ENCODE measurements around the gene RASAL2.
"Not testable (repeated sequence)": the region's sequence is repeated elsewhere in the genome, so short reads cannot be mapped to it uniquely, and the experiment has no call there.

The RASAL2 gene

DNA sequence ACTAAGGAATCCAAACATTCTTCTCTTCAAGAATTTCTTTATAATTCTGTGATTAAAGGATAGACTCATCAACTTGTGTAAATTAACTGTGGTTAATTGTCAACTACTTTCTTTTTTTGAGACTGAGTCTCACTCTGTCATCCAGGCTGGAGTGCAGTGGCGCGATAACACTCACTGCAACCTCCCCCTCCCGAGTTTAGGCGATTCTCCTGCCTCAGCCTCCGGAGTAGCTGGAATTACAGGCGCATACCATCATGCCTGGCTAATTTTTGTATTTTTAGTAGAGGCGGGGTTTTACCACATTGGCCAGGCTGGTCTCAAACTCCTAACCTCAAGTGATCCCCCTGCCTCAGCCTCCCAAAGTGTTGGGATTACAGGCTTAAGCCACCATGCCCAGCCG is 296.4 kb downstream of the RASAL2 start:
- not testable (repeated sequence) for DNase-seq (ENCODE audit: low read depth)

DNA sequence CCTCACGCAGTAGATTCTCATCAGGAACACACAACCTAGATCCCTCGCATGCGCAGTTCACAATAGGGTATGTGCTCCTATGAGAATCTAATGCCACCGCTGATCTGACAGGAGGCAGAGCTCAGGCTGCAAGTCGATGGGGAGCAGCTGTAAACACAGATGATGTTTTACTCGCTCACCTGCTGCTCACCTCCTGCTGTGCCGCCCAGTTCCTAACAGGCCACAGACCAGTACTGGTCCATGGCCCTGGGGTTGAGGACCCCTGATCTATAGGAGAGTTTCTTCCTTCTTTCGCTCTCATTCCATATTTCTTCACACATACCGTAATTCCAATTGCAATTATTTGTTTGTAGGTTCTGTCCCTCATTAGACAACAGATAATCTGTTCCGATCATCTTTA is 299.5 kb downstream of the RASAL2 start:
- no peak for DNase-seq (ENCODE audit: low read depth)

DNA sequence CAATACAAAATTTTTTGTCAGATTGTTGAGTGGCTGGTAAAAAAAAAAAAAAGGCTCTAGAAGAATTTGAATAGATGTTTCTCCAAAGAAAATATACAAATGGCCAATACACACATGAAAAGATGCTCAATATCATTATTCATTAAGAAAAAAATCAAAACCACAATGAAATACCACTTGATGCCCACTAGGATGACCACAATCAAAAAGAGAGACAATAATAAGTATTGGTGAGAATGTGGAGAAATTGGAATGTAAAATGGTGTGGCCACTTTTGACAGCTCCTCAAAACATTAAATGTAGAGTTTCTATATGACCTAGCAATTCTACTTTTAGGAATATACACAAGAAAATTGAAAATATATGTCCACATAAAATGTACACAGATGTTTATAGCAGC is 302.9 kb downstream of the RASAL2 start:
- no peak for DNase-seq (ENCODE audit: low read depth)

DNA sequence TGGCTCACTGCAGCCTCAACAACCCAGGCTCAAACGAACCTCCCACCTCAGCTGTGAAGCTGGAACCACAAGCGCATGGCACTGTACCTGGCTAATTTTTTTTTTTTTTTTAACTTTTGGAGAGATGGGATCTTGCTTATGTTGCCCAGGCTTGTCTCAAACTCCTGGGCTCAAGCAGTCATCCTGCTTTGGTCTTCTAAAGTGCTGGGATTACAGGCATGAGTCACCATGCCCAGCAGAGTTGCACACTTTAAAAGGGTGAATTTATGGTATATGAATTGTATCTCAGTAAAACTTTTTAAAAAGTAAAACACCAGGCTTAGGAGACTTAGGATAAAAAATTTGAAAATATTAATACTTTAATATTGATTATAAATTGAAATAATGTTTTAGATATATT is 303.8 kb downstream of the RASAL2 start:
- peak; percentile 37 for DNase-seq (ENCODE audit: low read depth)

DNA sequence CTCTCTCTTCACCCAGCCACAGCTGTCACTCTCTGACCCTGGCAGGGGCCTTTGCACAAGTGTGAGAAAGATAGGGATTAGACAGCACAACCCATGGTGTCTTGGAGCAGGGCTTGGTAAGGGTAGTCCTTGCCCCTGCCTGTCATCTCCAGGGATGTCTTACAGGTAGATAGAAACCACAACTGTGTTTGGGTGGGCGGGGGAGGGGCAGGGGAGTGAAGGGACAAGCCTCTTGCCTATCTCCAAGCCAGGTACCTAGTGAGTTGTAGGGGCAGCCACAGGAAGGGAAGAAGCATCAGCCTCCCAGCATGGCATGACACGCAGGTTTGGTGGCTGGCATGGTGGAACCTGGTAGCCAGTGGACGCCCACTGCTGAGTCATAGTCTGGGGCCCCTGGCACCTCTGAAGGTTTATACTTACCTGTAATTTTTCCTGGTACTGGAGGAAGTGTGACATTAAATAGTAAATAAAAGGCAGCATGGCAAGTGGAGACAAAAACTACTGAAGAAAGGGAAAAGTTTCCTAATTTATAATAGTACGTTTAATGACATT is 305.3 kb downstream of the RASAL2 start:
- DNase-seq (ENCODE audit: low read depth): no peak

DNA sequence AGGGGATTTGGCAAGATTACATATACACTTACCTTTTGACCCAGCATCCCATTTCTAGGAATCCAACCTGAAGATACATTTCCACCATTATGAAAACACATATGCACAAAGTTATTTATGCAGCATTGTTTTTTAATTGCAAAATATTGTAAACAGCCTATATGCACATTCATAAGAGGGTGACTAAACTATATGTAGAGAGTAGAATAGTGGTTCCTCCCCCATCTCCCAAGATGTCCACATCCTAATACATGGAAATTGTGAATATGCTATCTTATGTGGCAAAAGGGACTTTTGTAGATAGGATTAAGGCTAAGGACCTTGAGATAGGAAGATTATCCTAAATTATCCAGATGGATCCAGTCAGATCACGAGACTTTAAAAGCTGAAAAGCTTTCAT is 311.2 kb downstream of the RASAL2 start:
- DNase-seq (ENCODE audit: low read depth): no peak

DNA sequence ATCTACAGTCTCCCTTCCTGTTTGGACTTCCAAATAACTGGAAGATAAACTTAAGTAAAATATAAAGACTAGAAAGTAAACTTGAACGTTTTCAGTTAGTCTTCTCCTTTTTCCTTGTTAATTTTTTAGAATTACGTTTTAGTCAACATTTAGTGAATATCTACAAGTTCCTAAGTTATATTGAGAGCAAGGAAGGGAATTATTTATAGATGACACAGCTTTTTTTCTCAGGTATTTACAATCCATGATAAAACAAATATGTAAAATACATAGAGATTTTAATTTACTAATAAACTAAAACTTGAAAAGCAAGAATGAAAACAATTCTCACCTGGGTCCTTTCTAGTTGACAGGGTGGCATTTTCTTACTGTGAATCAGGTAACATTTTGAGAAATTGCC is 313.3 kb downstream of the RASAL2 start:
- DNase-seq (ENCODE audit: low read depth): no peak

DNA sequence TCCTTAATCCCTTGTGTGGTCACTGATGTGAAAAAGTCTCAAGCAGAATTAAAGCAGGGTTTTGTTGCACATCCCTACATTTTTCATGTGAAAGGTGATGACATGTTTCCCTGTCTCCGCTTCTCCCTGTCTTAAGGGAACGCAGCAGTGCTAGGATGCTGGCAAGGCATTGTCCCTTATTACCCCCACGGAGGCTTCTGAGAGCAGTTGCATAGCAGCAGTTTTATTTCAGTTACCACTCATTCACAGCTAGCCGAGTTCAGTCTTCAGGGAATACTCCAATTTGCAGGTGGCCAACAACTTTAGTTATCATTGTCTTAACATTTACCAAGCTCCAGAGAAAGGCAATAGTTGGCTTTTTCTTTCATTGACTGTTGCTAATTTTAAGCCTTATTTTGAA is 313.8 kb downstream of the RASAL2 start:
- DNase-seq (ENCODE audit: low read depth): no peak

DNA sequence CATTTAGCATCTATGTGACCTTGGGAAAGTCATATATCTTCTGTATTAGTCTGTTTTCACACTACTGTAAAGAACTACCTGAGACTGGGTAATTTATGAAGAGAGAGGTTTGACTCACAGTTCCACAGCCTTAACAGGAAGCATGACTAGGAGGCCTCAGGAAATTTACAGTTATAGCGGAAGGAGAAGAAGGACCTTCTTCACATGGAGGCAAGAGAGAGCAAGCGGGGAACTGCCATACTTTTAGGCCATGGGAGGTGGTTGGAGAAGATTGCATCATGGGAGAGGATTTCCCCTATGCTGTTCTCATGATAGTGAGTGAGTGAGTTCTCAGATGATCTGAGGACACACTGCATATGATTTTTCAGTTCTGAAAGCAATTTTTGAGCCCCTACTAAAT is 315.0 kb downstream of the RASAL2 start:
- peak; percentile 51 for DNase-seq (ENCODE audit: low read depth)

DNA sequence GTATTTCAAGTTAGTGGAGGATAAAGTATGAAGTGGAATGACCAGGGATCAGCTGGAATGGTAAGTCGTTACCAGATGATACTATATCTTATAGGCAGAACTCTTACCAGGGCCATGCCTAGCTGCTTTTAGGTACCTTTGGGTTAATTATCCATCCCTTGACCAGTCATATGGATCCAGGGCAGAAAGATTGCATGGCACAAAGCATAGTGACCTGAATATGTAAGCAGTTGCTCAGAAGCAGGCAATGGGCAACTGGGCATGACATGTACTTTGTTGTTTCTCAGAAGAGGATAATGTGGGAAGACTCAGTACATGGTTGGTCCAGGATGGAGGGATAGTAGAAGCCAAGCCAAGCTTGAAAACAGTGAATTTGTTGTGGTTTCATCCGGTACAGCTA is 315.6 kb downstream of the RASAL2 start:
- DNase-seq (ENCODE audit: low read depth): no peak

DNA sequence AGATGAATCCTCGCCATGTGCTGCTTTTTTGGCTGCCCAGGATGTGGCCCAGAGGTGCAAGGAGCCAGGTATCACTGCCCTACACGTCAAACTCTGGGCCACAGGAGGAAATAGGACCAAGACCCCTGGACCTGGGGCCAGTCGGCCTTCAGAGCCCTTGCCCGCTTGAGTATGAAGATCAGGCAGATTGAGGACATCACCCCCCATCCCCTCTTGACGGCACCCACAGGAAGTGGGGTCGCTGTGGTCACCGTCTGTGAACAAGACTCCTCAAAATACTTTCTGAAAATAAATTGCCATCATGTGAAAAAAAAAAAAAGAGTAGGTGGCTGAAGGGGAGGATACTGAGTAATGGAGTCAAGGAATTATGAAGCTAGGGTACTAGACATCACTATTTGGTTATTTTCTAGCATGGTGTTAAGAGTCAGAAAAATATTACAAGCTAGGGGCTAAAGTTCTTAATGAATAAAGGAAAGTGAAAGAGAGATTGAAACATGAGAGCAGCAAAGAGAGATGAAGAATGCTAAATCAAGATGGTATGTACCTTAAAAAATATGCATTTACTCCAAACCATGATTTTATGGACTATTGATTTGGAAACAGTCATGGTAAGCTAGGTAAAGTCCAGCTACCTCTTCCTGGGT is 318.0 kb downstream of the RASAL2 start:
- no peak for DNase-seq (ENCODE audit: low read depth)

DNA sequence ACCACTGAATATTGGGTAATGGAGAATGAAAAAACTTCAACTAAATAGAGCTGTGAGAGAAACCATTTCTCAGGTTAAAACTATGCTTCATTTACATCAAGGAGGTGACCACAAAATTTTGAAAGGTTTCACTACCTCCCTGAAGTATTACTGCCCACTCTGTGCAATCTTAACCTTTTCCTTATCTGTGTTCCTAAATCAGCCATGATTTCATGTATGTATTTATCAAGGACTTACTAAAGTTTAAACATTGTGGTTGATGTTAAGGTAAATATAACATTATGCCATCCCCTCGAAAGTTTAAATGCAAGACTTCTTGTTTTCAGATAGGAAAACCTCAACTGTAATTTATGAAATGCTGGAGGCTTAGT is 318.5 kb downstream of the RASAL2 start:
- no peak for DNase-seq (ENCODE audit: low read depth)

DNA sequence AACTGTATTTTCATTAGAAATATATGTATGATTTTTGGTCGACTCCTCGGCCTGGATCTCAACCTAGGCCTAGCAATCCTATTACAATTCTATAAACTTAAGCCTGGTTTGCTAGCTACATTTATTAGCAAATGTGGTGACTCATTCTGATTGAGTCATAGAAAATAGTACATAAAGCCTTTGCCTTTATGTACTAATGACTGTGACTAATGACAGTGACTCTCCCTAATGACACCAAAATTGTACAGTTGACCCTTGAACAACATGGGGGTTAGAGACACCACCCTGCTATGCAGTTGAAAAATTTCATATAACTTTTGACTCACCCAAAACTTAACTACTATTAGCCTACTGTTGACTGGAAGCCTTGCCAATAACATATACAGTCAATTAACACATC is 324.0 kb downstream of the RASAL2 start:
- DNase-seq (ENCODE audit: low read depth): peak; percentile 97

DNA sequence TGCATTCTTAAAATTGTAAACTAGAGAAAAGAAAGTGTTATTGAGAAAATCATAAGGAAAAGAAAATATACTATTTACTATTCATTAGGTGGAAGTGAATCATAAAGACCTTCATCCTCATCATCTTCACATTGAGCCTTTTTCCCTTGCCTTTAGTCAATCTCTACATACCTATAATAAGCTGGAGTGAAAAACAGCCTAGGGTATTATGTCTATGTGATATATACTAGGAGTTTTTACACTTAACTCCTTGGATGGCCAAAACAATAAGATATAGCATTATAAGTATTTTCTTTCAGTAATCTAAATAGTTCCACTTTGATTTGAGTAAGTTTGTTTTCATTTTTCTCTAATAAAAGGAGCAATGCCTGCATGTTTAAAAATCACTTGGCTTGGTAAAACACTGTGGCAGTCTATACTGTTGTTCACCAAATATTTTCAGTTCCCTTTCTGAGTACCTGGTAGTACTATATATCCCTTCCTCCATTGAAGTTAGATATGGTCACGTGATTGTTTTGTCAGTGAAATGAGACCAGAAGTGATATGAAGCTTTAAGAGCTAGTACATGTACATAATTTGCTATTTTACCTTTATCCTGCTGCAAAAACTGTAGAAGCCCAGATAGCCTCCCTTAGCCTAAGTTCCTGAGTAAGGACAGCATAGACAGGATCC is 324.5 kb downstream of the RASAL2 start:
- no peak for DNase-seq (ENCODE audit: low read depth)

DNA sequence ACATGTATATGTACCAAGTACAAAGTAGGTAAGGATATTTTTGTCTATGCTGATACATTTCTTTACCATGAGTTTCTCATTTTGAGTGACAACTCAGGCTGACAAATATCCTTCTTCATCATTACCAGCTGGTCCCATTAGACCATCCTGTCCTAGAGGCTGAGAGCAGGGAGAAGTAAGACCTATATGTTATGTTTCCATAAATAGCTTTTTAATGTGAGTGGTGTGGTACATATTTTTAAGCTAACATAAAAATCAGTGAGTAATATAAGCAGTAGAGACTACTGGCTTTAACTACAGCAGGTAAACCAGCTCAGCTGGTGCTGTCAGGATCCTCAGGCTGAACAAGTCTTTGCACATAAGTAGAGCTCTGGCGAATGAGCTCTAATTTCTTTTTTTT is 340.5 kb downstream of the RASAL2 start:
- no peak for DNase-seq (ENCODE audit: low read depth)

DNA sequence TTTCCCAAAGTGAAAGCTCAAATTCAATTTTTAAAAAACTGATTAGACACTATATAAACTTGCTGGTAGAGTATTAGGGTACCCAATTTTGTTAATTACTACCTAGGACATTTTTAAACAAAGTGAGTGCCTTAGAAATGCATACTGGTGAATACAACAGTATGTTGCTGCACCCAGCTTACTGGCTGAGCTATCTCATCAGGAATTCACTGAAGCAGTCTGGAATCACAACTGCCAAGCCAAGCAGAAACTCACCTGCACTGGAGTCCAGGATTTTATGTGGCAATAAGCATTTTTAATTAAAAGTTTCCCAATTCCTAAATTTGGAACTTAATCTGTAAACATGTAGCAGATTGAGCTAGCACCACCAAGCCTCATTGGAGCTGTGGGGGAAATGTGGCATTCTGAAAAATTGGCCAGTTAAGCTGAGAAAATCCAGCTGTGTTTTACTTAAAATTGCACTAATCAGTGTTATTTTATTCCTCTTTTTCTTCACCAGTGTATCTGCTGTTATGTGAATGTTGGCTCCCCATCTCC is 341.1 kb downstream of the RASAL2 start:
- no peak for DNase-seq (ENCODE audit: low read depth)

DNA sequence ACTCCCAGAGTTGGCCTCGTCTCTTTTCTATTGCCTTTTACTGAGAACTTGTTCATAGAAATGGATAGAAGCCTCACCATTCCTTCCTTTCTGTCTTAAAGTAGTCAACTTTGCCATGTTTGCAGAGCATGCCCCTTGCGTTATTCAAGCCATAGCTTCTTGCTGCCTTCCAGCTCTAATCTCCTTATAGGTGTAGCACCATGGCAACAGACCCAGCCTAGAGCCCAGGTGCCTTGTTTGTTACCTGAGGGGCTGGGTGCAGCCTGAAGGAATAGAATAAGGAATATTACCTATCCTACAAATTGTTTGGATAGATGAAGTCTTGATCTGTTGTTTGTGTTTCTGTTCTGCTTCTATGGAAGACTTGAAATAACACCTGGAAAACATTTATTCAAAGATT is 343.0 kb downstream of the RASAL2 start:
- DNase-seq (ENCODE audit: low read depth): no peak

DNA sequence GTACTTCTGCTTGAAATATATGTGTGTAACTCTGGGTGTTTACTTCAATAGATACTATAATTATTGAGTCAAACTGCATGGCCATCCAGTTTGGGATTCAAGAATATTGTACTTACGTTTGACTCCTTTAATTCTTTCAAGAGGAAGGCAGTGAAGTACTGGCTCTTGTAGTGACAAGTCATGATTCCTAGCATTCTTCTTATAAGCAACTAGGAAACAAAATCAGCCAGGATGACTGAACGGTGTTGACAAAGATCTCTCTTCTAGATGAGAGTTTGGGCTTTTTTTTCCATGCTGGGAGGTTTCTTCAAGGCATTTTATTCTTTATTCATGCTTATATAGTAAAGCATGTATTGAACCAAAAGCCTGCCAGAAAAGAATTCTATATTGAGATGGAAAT is 344.5 kb downstream of the RASAL2 start:
- DNase-seq (ENCODE audit: low read depth): no peak

DNA sequence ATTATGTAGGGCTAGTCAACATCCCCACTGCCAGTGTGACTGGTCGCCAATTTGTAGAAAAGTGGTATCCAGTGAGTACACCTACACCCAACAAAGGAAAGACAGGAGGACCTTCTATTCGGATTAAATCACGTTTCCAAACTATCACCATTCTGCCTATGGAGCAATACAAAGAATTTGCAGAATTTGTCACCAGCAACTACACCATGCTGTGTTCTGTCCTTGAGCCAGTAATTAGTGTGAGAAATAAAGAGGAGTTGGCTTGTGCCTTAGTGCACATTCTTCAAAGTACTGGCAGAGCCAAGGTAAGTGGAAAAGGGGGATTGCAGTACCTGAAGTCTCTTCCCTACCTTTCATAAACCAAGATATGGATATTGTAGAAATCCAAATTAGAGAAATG is 349.0 kb downstream of the RASAL2 start:
- no peak for DNase-seq (ENCODE audit: low read depth)

DNA sequence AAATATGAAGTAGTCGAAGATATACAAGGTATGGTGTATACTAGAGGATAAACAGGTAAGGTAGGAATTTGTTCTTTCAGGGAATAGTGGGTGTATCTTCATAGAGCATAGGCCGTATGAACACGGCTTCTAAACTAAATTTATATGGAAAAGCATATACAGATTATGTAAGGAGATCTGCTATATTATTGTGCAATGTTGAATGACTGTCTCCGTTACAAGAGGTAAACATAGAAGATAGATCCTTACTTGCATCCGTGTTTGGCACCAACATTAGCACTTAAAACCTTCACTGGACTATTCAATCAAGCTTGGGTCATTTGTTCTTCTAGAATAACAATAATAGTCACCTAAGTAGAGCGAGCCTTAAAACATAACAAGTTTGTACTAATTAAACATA is 357.0 kb downstream of the RASAL2 start:
- peak; percentile 7 for DNase-seq (ENCODE audit: low read depth)

DNA sequence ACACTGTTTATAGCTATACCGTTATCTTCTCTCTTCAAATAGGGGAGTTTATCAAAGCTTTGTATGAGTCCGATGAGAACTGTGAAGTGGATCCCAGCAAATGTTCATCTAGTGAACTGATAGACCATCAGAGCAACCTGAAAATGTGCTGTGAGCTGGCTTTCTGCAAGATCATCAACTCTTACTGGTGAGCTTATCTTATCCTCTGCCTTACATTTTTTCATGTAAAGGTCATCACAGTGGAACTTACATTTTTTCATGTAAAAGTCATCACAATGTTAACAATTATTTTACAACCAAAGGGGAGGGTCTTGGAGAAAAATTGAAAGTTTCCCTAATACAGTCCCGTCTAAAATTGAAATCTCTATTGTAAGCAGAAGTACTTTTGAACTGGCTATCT is 357.6 kb downstream of the RASAL2 start:
- peak; percentile 79 for DNase-seq (ENCODE audit: low read depth)

DNA sequence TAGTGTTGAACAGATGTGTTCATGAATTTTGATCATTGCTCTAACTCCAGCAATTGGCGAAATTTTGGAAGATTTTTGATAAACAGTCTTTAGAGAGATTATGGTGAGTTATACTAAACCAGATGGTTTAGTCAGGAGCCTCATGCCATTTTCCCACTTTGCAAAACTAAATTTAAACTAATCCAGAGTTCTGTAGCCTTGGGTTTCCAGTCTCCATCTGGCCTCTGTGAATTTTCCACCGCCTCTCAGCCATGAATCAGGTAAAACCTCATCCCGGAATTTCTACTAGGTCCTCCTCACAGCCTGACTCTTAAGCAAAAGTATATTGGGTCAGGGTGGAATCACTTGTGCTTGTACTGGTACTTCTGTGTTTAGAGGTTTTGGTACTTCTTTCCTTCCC is 358.1 kb downstream of the RASAL2 start:
- no peak for DNase-seq (ENCODE audit: low read depth)

DNA sequence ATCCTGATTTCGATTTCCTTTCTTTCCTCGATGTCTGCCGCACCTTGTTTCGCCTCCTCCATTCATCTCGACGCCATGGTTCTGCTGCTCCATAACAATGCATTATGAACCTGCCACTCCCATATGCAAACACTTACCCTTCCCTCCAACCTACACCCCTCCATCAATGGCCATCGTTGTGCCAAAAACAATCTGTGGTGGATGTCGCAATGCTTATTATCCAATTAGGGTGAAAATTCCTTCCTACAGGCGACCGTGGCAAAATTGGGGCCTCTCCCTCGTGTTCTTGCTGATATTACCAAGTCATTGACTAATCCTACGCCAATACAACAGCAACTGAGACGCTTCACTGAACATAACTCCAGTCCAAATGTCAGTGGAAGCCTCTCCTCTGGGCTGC is 362.6 kb downstream of the RASAL2 start:
- no peak for DNase-seq (ENCODE audit: low read depth)

DNA sequence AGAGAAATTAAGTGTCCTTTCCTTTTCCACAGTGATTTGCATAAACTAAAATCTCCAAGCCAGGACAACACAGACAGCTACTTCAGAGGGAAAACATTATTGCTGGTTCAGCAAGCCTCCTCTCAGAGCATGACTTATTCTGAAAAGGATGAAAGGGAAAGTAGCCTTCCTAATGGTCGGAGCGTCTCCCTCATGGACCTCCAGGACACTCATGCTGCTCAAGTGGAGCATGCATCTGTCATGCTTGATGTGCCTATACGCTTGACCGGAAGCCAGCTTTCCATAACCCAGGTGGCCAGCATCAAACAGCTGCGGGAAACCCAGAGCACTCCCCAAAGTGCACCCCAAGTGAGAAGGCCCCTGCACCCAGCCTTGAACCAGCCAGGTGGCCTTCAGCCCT is 363.7 kb downstream of the RASAL2 start:
- no peak for DNase-seq (ENCODE audit: low read depth)

Data from ELR (cell line).